Loucy (cell line): ENCODE results near the gene IGSF9B.

Experiments used
- H2AFZ ChIP-seq: fragments of 200-600 bp; sonication (generic); 2 replicates; pipeline ENCODE4 v1.6.0; 2016; ENCODE audit warnings: antibody characterized with exemption, mild to moderate bottlenecking, low read length, moderate library complexity
- H3F3A ChIP-seq: fragments of 200-600 bp; 2 replicates; pipeline ENCODE4 v1.6.0; 2016; ENCODE audit warnings: antibody characterized with exemption, low read depth, mild to moderate bottlenecking
- H3K27me3 ChIP-seq: fragments of 200-600 bp; sonication (generic); 2 replicates; pipeline ENCODE4 v1.6.1; 2014; ENCODE audit warnings: low read length, mild to moderate bottlenecking; ENCODE audit not compliant: insufficient read depth, poor library complexity, severe bottlenecking
- H3K36me3 ChIP-seq: fragments of 200-600 bp; sonication (generic); 2 replicates; pipeline ENCODE4 v1.6.1; 2016; ENCODE audit warnings: low read length; ENCODE audit not compliant: insufficient read depth
- H3K4me1 ChIP-seq: fragments of 200-600 bp; sonication (generic); 2 replicates; pipeline ENCODE4 v1.5.1; 2014; ENCODE audit warnings: low read length, mild to moderate bottlenecking; ENCODE audit not compliant: insufficient read depth, poor library complexity, severe bottlenecking
- H3K4me2 ChIP-seq: fragments of 200-600 bp; sonication (generic); 2 replicates; pipeline ENCODE4 v1.6.0; 2014; ENCODE audit warnings: antibody characterized with exemption, low read length, low read depth, mild to moderate bottlenecking; ENCODE audit not compliant: poor library complexity, severe bottlenecking
- H3K4me3 ChIP-seq: fragments of 200-600 bp; sonication (generic); 2 replicates; pipeline ENCODE4 v1.5.1; 2014; ENCODE audit warnings: low read length, mild to moderate bottlenecking, mixed read lengths; ENCODE audit not compliant: poor library complexity, severe bottlenecking
- H3K79me2 ChIP-seq: fragments of 200-600 bp; sonication (generic); 2 replicates; pipeline ENCODE4 v1.6.1; 2014; ENCODE audit warnings: low read length; ENCODE audit not compliant: insufficient read depth
- H3K9ac ChIP-seq: fragments of 200-600 bp; sonication (generic); 2 replicates; pipeline ENCODE4 v1.6.0; 2014; ENCODE audit warnings: mild to moderate bottlenecking, low read depth, low read length, moderate library complexity; ENCODE audit not compliant: poor library complexity, severe bottlenecking
- H3K9me2 ChIP-seq: fragments of 200-600 bp; sonication (generic); replicated peaks from 2 replicates; pipeline ENCODE4 v1.6.1; 2016; ENCODE audit warnings: low read depth, low read length, mixed read lengths
- H3K9me3 ChIP-seq: fragments of 200-600 bp; sonication (generic); 2 replicates; pipeline ENCODE4 v1.6.1; 2014; ENCODE audit warnings: mild to moderate bottlenecking, antibody characterized with exemption, low read length, low read depth; ENCODE audit not compliant: insufficient read depth
- H4K20me1 ChIP-seq: fragments of 200-600 bp; sonication (generic); 2 replicates; pipeline ENCODE4 v1.6.0; 2014; ENCODE audit warnings: antibody characterized with exemption, low read length, mild to moderate bottlenecking; ENCODE audit not compliant: insufficient read depth, poor library complexity, severe bottlenecking
- CTCF ChIP-seq: fragments of 200-600 bp; sonication (generic); conservative IDR thresholded peaks from 2 replicates; pipeline ENCODE4 v1.5.1; 2014; ENCODE audit warnings: mild to moderate bottlenecking, antibody characterized with exemption, low read length
- EZH2phosphoT487 ChIP-seq: fragments of 200-600 bp; IDR thresholded peaks from 2 replicates; pipeline ENCODE4 v1.6.1; 2018; ENCODE audit warnings: antibody characterized with exemption, mild to moderate bottlenecking, moderate library complexity, borderline replicate concordance

The IGSF9B gene

DNA sequence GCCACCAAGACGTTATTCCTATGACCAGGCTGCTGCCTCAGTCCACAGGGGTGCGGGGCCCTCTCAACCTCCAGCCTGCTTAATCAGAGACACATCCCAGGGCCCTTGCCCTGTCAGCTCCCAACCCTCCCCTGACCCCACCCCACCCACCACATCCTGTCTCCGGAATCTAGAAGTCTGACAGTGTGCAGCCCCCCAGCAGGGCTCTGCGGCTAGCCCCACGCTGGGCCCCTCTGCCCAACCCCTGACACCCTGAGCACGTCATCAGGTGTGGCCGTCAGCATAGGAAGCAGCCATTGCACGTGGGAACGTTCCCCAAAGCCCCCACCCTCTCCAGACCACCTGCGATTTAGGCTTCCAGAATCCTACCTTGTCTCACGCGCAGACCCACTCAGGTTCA is 34.3 kb upstream of the IGSF9B start:
- no peaks in the 10 kb centered on the region for H3K79me2 ChIP-seq
- H3K36me3 ChIP-seq, result no peaks in the 10 kb centered on the region
- no peak overlapping the region for H3K4me2 ChIP-seq
- H3K9ac ChIP-seq, result no peak overlapping the region
- no peak overlapping the region for H3K4me3 ChIP-seq
- H3K27me3 ChIP-seq, result no peaks in the 10 kb centered on the region
- no peak overlapping the region for H2AFZ ChIP-seq
- no peaks in the 10 kb centered on the region for H3K9me2 ChIP-seq
- H3F3A ChIP-seq, result no peaks in the 10 kb centered on the region
- peaks cover 7% of the 10 kb centered on the region; the same call in 1 of the 2 replicates for H3K9me3 ChIP-seq
- H3K4me1 ChIP-seq, result no peaks in the 10 kb centered on the region
- H4K20me1 ChIP-seq, result no peaks in the 10 kb centered on the region
- TF ChIP-seq EZH2phosphoT487 (no peak), CTCF (no peak)

- TF ChIP-seq EZH2phosphoT487 (no peak), CTCF (no peak)
- Histone ChIP-seq H3K4me1 (no peaks in the 10 kb centered on the region), H3K36me3 (no peaks in the 10 kb centered on the region), H4K20me1 (no peaks in the 10 kb centered on the region), H3K4me3 (no peak overlapping the region), H3K9me3 (peaks cover 7% of the 10 kb centered on the region; the same call in 1 of the 2 replicates), H3K4me2 (no peak overlapping the region), H3K9ac (no peak overlapping the region), H3K79me2 (no peaks in the 10 kb centered on the region), H3K9me2 (no peaks in the 10 kb centered on the region), H3F3A (no peaks in the 10 kb centered on the region), H3K27me3 (no peaks in the 10 kb centered on the region), H2AFZ (no peak overlapping the region)
These were observed 33.7 kb upstream of the IGSF9B start for GRCh38 chr11:133990501-133990900.

DNA sequence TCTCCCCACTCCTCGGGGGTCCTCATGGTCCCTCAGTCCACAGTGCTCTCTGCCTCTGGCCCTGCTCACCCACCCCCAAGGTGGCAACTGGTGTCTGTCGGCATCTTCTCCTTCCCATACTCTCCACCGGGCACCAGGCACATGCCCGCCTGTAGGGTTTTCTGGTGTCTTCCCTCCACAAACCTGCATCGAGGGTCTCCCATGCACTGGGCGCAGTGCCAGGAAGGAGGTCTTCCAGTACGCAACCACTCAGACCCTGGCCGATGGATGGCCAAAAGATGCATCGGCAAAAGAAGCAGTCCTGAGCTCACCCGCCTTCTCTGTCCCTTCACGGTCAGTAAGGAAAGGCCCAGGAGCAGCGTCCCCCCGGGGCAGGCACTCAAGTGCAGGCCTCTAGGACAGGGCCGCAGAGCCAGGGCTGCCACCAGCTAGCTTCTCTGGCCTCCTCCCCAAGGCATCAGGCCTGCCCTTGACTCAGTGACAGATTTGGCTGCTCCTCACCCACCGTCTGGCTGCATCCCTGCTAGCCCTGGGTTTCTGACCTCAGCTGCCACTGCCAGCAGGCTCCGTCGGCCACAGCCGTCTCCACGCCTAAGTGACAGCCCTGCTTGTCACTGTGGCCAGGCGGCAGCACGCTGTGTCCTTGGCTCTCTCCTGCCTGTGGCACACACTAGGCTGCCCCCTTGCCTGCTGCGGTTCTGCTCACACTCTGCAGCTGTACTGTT is 32.1 kb upstream of the IGSF9B start:
- H3F3A ChIP-seq, result no peaks in the 10 kb centered on the region
- no peaks in the 10 kb centered on the region for H3K27me3 ChIP-seq
- H3K4me2 ChIP-seq, result no peak overlapping the region
- peaks cover 13% of the 10 kb centered on the region; the same call in 1 of the 2 replicates for H3K9me3 ChIP-seq
- H2AFZ ChIP-seq, result no peak overlapping the region
- TF ChIP-seq CTCF (no peak), EZH2phosphoT487 (no peak)
- no peaks in the 10 kb centered on the region for H3K36me3 ChIP-seq
- H3K79me2 ChIP-seq, result no peaks in the 10 kb centered on the region
- no peaks in the 10 kb centered on the region for H3K9me2 ChIP-seq
- H3K9ac ChIP-seq, result no peak overlapping the region
- H3K4me3 ChIP-seq, result no peak overlapping the region
- no peaks in the 10 kb centered on the region for H4K20me1 ChIP-seq
- no peaks in the 10 kb centered on the region for H3K4me1 ChIP-seq
